ENCODE results near the gene SDF2L1.

- TF ChIP-seq, protein P1, sequence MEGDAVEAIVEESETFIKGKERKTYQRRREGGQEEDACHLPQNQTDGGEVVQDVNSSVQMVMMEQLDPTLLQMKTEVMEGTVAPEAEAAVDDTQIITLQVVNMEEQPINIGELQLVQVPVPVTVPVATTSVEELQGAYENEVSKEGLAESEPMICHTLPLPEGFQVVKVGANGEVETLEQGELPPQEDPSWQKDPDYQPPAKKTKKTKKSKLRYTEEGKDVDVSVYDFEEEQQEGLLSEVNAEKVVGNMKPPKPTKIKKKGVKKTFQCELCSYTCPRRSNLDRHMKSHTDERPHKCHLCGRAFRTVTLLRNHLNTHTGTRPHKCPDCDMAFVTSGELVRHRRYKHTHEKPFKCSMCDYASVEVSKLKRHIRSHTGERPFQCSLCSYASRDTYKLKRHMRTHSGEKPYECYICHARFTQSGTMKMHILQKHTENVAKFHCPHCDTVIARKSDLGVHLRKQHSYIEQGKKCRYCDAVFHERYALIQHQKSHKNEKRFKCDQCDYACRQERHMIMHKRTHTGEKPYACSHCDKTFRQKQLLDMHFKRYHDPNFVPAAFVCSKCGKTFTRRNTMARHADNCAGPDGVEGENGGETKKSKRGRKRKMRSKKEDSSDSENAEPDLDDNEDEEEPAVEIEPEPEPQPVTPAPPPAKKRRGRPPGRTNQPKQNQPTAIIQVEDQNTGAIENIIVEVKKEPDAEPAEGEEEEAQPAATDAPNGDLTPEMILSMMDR (conservative IDR thresholded peaks at IDR 0.05) = no peak
- no peak for TF ChIP-seq ZFX (IDR thresholded peaks at IDR 0.05)
Observed at GRCh38 chr22:21606775-21607174, 35.3 kb upstream of the SDF2L1 start.
